ENCODE measurements around the gene PTPRU. TPM values are rescaled to one million over a fixed set of nuclear protein-coding genes. Genes with fewer than 3 reads are reported as not detected.
A peak's percentile ranks its signal among the peaks of the same experiment; 100 is the strongest.

PTPRU gene
- total RNA-seq, 1 experiment from 2014 or later = 25.7 TPM

DNA sequence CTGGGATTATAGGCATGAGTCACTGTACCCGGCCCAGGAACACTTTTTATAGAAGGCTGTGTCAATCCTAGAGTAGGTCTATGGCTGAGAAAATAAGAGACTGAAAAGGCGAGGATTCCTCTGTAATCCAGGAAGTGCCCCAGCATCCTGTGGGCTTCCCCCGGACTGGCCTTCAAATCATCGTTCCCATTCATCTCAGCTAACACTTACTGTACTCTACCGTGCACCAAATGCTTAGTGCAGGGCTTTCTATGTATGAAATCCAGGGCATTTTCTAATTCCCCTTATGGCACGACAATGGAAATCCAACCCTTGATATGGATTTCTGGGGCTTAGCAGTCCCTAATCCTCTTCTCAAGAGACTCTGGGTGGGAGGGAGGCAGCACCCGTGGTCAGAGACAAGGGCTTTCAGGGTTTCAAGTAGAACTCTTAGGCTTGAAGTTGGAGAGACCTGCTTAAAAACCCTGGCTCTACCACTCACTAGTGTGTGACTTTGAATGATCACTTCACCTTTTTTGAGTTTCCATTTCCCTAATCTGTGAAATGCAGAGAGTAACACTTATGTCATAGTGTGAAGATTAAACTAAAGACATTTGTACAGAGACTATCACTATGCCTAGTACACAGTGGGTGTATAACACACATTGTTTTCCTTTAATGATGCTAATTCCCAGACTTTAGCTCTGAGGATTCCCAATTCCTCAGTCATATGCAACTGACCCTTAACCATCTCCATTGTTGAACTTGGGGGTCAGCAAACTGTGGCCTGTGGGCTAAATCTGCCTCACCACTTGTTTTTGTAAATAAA, 25.8 kb upstream of the PTPRU start:
- H3K9ac ChIP-seq (ENCODE audit: low read length) = no peak overlapping the region
- DNase-seq (no peak), ATAC-seq (peak; percentile 70; the same call in 1 of the 2 replicates)
- H3K27me3 ChIP-seq (ENCODE audit: low read length) = no peaks in the 10 kb centered on the region
- H3K4me1 ChIP-seq (ENCODE audit: insufficient read depth, low read length) = no peaks in the 10 kb centered on the region
- intact Hi-C loops (cut with micrococcal nuclease) = no loop called here
- H3K27ac ChIP-seq (ENCODE audit: low read length) = no peak overlapping the region
- CTCF ChIA-PET = no interaction called here
- H3F3A ChIP-seq (ENCODE audit: low read length, unreplicated experiment) = no peaks in the 10 kb centered on the region
- BruUV-seq (replicated peaks) = no TSS peak
- H3K36me3 ChIP-seq (ENCODE audit: low read depth, low read length) = peaks cover 24% of the 10 kb centered on the region
- no peak overlapping the region for H3K4me3 ChIP-seq (ENCODE audit: low read length)
- no peaks in the 10 kb centered on the region for H4K20me1 ChIP-seq (ENCODE audit: low read length)
- no peaks in the 10 kb centered on the region for H3K9me2 ChIP-seq (replicated peaks; ENCODE audit: low read length)
- H2AFZ ChIP-seq (ENCODE audit: low read length) = no peak overlapping the region
- H3K4me2 ChIP-seq (ENCODE audit: low read length) = no peak overlapping the region
- H3K79me2 ChIP-seq (ENCODE audit: low read length) = no peaks in the 10 kb centered on the region
- POLR2A ChIA-PET (ENCODE audit: unreplicated experiment) = no interaction called here
- no peak for TF ChIP-seq EZH2phosphoT487 (IDR thresholded peaks at IDR 0.05; ENCODE audit: borderline replicate concordance, low read length)
- TF ChIP-seq, protein P1, sequence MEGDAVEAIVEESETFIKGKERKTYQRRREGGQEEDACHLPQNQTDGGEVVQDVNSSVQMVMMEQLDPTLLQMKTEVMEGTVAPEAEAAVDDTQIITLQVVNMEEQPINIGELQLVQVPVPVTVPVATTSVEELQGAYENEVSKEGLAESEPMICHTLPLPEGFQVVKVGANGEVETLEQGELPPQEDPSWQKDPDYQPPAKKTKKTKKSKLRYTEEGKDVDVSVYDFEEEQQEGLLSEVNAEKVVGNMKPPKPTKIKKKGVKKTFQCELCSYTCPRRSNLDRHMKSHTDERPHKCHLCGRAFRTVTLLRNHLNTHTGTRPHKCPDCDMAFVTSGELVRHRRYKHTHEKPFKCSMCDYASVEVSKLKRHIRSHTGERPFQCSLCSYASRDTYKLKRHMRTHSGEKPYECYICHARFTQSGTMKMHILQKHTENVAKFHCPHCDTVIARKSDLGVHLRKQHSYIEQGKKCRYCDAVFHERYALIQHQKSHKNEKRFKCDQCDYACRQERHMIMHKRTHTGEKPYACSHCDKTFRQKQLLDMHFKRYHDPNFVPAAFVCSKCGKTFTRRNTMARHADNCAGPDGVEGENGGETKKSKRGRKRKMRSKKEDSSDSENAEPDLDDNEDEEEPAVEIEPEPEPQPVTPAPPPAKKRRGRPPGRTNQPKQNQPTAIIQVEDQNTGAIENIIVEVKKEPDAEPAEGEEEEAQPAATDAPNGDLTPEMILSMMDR (conservative IDR thresholded peaks at IDR 0.05; ENCODE audit: low read depth, low read length) = no peak
- TF ChIP-seq EZH2 (IDR thresholded peaks at IDR 0.05; ENCODE audit: low read length, unreplicated experiment) = no peak
- H3K9me3 ChIP-seq (ENCODE audit: low read length) = no peaks in the 10 kb centered on the region

DNA sequence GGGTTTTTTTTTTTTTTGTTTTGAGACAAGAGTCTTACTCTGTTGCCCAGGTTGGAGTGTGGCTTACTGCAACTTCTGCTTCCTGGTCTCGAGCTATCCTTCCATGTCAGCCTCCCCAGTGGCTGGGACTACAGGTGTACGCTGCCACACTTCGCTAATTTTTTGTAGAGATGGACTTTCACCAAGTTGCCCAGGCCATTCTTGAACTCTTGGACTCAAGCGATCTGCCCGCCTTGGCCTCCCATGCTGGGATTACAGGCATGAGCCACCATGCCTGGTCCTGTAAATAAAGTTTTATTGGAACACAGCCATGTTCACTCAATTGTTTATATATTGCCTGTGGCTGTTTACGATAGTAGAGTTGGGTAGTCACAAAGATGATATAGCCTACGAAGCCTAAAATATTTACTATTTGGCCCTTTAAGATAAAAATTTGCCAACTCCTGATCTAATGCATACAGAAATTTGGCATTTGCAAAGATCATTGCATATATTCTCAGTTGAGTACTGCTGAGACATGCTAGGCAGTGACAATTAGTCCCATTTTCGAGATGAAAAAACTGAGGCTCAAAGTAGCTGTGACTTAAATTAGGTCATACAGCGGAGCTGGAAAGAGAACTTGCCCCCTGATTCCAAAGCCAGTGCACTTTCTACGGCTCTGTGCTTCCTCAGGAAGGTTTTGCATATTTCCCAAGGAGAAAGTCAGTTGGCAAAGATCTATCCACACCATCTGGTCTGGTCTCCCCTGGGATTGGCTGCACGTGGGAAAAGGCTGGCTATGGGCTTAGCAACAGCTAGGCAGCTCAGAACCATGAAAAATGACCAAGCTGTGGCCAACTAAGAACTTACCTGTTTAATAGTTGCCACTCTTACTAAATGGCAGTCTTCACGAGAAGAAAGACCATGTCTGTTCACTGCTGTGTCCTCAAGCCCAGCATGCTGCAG, 25.0 kb upstream of the PTPRU start:
- intact Hi-C loops (cut with micrococcal nuclease) = no loop called here
- CTCF ChIA-PET = no interaction called here
- BruUV-seq (replicated peaks) = no TSS peak
- Histone ChIP-seq H3K9me2 (replicated peaks; ENCODE audit: low read length) (no peaks in the 10 kb centered on the region), H3K9me3 (ENCODE audit: low read length) (no peaks in the 10 kb centered on the region), H3F3A (ENCODE audit: low read length, unreplicated experiment) (no peaks in the 10 kb centered on the region), H3K27ac (ENCODE audit: low read length) (no peak overlapping the region), H4K20me1 (ENCODE audit: low read length) (no peaks in the 10 kb centered on the region), H3K9ac (ENCODE audit: low read length) (no peak overlapping the region), H3K4me2 (ENCODE audit: low read length) (no peak overlapping the region), H3K79me2 (ENCODE audit: low read length) (no peaks in the 10 kb centered on the region), H2AFZ (ENCODE audit: low read length) (no peak overlapping the region), H3K4me1 (ENCODE audit: insufficient read depth, low read length) (no peaks in the 10 kb centered on the region), H3K4me3 (ENCODE audit: low read length) (no peak overlapping the region), H3K36me3 (ENCODE audit: low read depth, low read length) (peaks cover 27% of the 10 kb centered on the region), H3K27me3 (ENCODE audit: low read length) (no peaks in the 10 kb centered on the region)
- DNase-seq (no peak), ATAC-seq (no peak)
- POLR2A ChIA-PET (ENCODE audit: unreplicated experiment) = no interaction called here
- TF ChIP-seq, protein P1 (conservative IDR thresholded peaks at IDR 0.05; ENCODE audit: low read depth, low read length) = no peak
- TF ChIP-seq EZH2phosphoT487 (IDR thresholded peaks at IDR 0.05; ENCODE audit: borderline replicate concordance, low read length) (no peak), EZH2 (IDR thresholded peaks at IDR 0.05; ENCODE audit: low read length, unreplicated experiment) (no peak)
